ENCODE data around the gene ATG2A. TPM values are rescaled to one million over a fixed set of nuclear protein-coding genes. Genes with fewer than 3 reads are reported as not detected.

Gene ATG2A
- total and polyA plus RNA-seq, 8 donors, result 14.2 to 23.5 (median 19.5) TPM

GRCh38 chr11:64914123-64914522, 2.9 kb downstream of the ATG2A start:
- DNase-seq, result no peak
- peaks cover 0 to 52% of the 10 kb centered on the region in 2 donors for H3K36me3 ChIP-seq
- TF ChIP-seq, protein P1, sequence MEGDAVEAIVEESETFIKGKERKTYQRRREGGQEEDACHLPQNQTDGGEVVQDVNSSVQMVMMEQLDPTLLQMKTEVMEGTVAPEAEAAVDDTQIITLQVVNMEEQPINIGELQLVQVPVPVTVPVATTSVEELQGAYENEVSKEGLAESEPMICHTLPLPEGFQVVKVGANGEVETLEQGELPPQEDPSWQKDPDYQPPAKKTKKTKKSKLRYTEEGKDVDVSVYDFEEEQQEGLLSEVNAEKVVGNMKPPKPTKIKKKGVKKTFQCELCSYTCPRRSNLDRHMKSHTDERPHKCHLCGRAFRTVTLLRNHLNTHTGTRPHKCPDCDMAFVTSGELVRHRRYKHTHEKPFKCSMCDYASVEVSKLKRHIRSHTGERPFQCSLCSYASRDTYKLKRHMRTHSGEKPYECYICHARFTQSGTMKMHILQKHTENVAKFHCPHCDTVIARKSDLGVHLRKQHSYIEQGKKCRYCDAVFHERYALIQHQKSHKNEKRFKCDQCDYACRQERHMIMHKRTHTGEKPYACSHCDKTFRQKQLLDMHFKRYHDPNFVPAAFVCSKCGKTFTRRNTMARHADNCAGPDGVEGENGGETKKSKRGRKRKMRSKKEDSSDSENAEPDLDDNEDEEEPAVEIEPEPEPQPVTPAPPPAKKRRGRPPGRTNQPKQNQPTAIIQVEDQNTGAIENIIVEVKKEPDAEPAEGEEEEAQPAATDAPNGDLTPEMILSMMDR (IDR thresholded peaks at IDR 0.05), result no peak

GRCh38 chr11:64913171-64913727, 3.8 kb downstream of the ATG2A start:
- Histone ChIP-seq H3K27me3 (no peaks in the 10 kb centered on the region), H3K4me1 (peaks cover 15 to 26% of the 10 kb centered on the region in 2 donors), H3K4me3 (no peak overlapping the region), H3K36me3 (peaks cover 0 to 61% of the 10 kb centered on the region in 2 donors), H3K27ac (no peak overlapping the region), H3K9me3 (no peaks in the 10 kb centered on the region)
- ATAC-seq (no peak), DNase-seq (no peak)
- intact Hi-C loops (cut with DNase I), result no loop called here
- TF ChIP-seq, protein P1 (IDR thresholded peaks at IDR 0.05), result no peak

More at GRCh38 chr11:64914123-64914522, 2.9 kb downstream of the ATG2A start:
- ATAC-seq, result no peak
- H3K4me1 ChIP-seq, result peaks cover 15 to 30% of the 10 kb centered on the region in 2 donors
- H3K9me3 ChIP-seq, result no peaks in the 10 kb centered on the region
- H3K4me3 ChIP-seq, result no peak overlapping the region
- H3K27me3 ChIP-seq, result no peaks in the 10 kb centered on the region
- intact Hi-C loops (cut with DNase I), result no loop called here
- no peak overlapping the region for H3K27ac ChIP-seq

DNA sequence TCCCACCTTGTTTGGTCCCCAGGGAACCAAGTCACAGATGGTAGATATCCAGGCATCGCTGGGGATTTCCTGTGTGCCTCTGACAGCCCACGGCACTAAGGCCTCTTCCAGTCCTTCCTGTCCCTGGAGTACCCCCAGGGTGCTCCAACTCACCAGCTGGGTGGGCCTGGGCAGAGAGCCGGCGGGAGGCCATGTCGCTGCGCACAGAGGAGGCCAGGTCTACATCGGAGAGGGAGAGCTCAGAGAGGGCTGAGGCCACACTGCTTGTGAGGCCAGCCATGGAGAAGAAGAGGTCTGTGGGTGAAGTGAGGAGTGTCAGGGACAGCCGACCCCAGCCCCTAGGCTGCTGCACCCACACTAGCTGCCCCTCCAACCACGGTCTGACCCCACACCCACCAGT, 5.3 kb downstream of the ATG2A start:
- DNase-seq (no peak), ATAC-seq (no peak)
- peaks cover 0 to 76% of the 10 kb centered on the region in 2 donors for H3K36me3 ChIP-seq
- no peaks in the 10 kb centered on the region for H3K27me3 ChIP-seq
- H3K4me1 ChIP-seq, result peaks cover 10 to 16% of the 10 kb centered on the region in 2 donors
- no peaks in the 10 kb centered on the region for H3K9me3 ChIP-seq
- TF ChIP-seq, protein P1 (IDR thresholded peaks at IDR 0.05), result no peak
- no peak overlapping the region for H3K4me3 ChIP-seq
- no peak overlapping the region for H3K27ac ChIP-seq
- intact Hi-C loops (cut with DNase I), result no loop called here

GRCh38 chr11:64911142-64911541, 5.9 kb downstream of the ATG2A start:
- ATAC-seq (no peak), DNase-seq (no peak)
- no peak overlapping the region for H3K4me3 ChIP-seq
- no peak overlapping the region for H3K27ac ChIP-seq
- H3K27me3 ChIP-seq, result no peaks in the 10 kb centered on the region
- TF ChIP-seq, protein P1 (IDR thresholded peaks at IDR 0.05), result no peak
- no peaks in the 10 kb centered on the region for H3K9me3 ChIP-seq
- H3K36me3 ChIP-seq, result peaks cover 0 to 82% of the 10 kb centered on the region in 2 donors
- intact Hi-C loops (cut with DNase I), result no loop called here
- peaks cover 8 to 12% of the 10 kb centered on the region in 2 donors for H3K4me1 ChIP-seq

GRCh38 chr11:64910451-64911093, 6.4 kb downstream of the ATG2A start:
- TF ChIP-seq, protein P1 (IDR thresholded peaks at IDR 0.05), result no peak
- peaks cover 3 to 6% of the 10 kb centered on the region in 2 donors for H3K4me1 ChIP-seq
- no peaks in the 10 kb centered on the region for H3K9me3 ChIP-seq
- intact Hi-C loops (cut with DNase I), result no loop called here
- DNase-seq (no peak), ATAC-seq (no peak)
- no peak overlapping the region for H3K4me3 ChIP-seq
- H3K27ac ChIP-seq, result no peak overlapping the region
- H3K36me3 ChIP-seq, result peaks cover 0 to 87% of the 10 kb centered on the region in 2 donors
- no peaks in the 10 kb centered on the region for H3K27me3 ChIP-seq

Data from left lung (tissue), 10 donors.